Measurements from ENCODE around the gene NEK7.

NEK7 gene

GRCh38 chr1:198150369-198150768 is 6.4 kb upstream of the NEK7 start:
- no peak overlapping the region for H3K9ac ChIP-seq (ENCODE audit: low read length)
- no peaks in the 10 kb centered on the region for H3K9me2 ChIP-seq (ENCODE audit: low read depth, low read length)
- H3K36me3 ChIP-seq (ENCODE audit: insufficient read depth, low read length), result no peaks in the 10 kb centered on the region
- no peaks in the 10 kb centered on the region for H3K9me3 ChIP-seq (ENCODE audit: low read length)
- no peaks in the 10 kb centered on the region for H3K79me2 ChIP-seq (ENCODE audit: insufficient read depth, low read length)
- H3K4me3 ChIP-seq (ENCODE audit: low read depth, low read length, poor library complexity, severe bottlenecking), result no peak overlapping the region
- no peaks in the 10 kb centered on the region for H3K4me1 ChIP-seq (ENCODE audit: insufficient read depth, low read length, severe bottlenecking)
- H4K20me1 ChIP-seq (ENCODE audit: insufficient read depth, low read length), result no peaks in the 10 kb centered on the region
- H3K4me2 ChIP-seq (ENCODE audit: low read length), result no peak overlapping the region
- H3K27me3 ChIP-seq (ENCODE audit: insufficient read depth, low read length), result no peaks in the 10 kb centered on the region
- no peak overlapping the region for H3K27ac ChIP-seq (ENCODE audit: low read depth, low read length, poor library complexity, severe bottlenecking)
- H2AFZ ChIP-seq (ENCODE audit: low read length), result no peak overlapping the region
- no peak for TF ChIP-seq CTCF (IDR thresholded peaks at IDR 0.05; ENCODE audit: low read length)
- no peak for TF ChIP-seq EZH2 (IDR thresholded peaks at IDR 0.05; ENCODE audit: borderline replicate concordance, low read length)
- H3F3A ChIP-seq (ENCODE audit: insufficient read depth, low read length), result no peaks in the 10 kb centered on the region

GRCh38 chr1:198151688-198152087 is 5.1 kb upstream of the NEK7 start:
- Histone ChIP-seq H2AFZ (ENCODE audit: low read length) (no peak overlapping the region), H3K27ac (ENCODE audit: low read depth, low read length, poor library complexity, severe bottlenecking) (no peak overlapping the region), H3K27me3 (ENCODE audit: insufficient read depth, low read length) (no peaks in the 10 kb centered on the region), H3K9me3 (ENCODE audit: low read length) (no peaks in the 10 kb centered on the region), H3K79me2 (ENCODE audit: insufficient read depth, low read length) (no peaks in the 10 kb centered on the region), H3K4me1 (ENCODE audit: insufficient read depth, low read length, severe bottlenecking) (peaks cover 5% of the 10 kb centered on the region), H3K36me3 (ENCODE audit: insufficient read depth, low read length) (no peaks in the 10 kb centered on the region), H3K4me2 (ENCODE audit: low read length) (no peak overlapping the region), H3K4me3 (ENCODE audit: low read depth, low read length, poor library complexity, severe bottlenecking) (no peak overlapping the region), H3K9me2 (ENCODE audit: low read depth, low read length) (no peaks in the 10 kb centered on the region), H4K20me1 (ENCODE audit: insufficient read depth, low read length) (no peaks in the 10 kb centered on the region), H3K9ac (ENCODE audit: low read length) (no peak overlapping the region), H3F3A (ENCODE audit: insufficient read depth, low read length) (no peaks in the 10 kb centered on the region)
- no peak for TF ChIP-seq EZH2 (IDR thresholded peaks at IDR 0.05; ENCODE audit: borderline replicate concordance, low read length)
- TF ChIP-seq CTCF (IDR thresholded peaks at IDR 0.05; ENCODE audit: low read length), result no peak

DNA sequence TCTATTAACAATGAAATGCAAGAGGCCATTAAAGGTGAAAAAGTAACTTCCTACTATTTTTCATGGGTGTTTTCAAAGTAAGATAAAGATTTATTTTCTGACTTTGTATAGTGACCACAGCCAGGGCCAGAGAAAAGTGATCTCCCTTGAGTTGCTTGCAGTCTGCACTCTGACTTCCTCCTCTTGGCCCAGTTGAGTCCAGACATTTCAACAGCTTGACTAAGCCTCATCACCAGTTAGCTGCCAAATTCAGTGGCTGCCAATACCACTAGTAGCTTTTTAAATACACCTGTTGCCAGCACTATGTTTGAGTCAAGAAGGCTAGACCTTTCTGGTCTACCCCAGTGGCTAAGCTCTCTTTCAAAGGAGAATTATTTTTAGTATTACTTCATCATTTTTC is 3.7 kb upstream of the NEK7 start:
- TF ChIP-seq EZH2 (IDR thresholded peaks at IDR 0.05; ENCODE audit: borderline replicate concordance, low read length) (no peak), CTCF (IDR thresholded peaks at IDR 0.05; ENCODE audit: low read length) (no peak)
- Histone ChIP-seq H3K9me3 (ENCODE audit: low read length) (no peaks in the 10 kb centered on the region), H3K9ac (ENCODE audit: low read length) (no peak overlapping the region), H3K36me3 (ENCODE audit: insufficient read depth, low read length) (no peaks in the 10 kb centered on the region), H3F3A (ENCODE audit: insufficient read depth, low read length) (no peaks in the 10 kb centered on the region), H3K9me2 (ENCODE audit: low read depth, low read length) (no peaks in the 10 kb centered on the region), H3K4me1 (ENCODE audit: insufficient read depth, low read length, severe bottlenecking) (peaks cover 7% of the 10 kb centered on the region), H2AFZ (ENCODE audit: low read length) (no peak overlapping the region), H3K4me2 (ENCODE audit: low read length) (no peak overlapping the region), H3K4me3 (ENCODE audit: low read depth, low read length, poor library complexity, severe bottlenecking) (no peak overlapping the region), H4K20me1 (ENCODE audit: insufficient read depth, low read length) (no peaks in the 10 kb centered on the region), H3K79me2 (ENCODE audit: insufficient read depth, low read length) (no peaks in the 10 kb centered on the region), H3K27me3 (ENCODE audit: insufficient read depth, low read length) (no peaks in the 10 kb centered on the region), H3K27ac (ENCODE audit: low read depth, low read length, poor library complexity, severe bottlenecking) (no peak overlapping the region)

All from OCI-LY1 (cell line).